ENCODE measurements around the gene PSME2. TPM values are rescaled to one million over a fixed set of nuclear protein-coding genes. Genes with fewer than 3 reads are reported as not detected.

Gene PSME2
- total RNA-seq, 1 experiment from 2014 or later = 204 TPM

DNA sequence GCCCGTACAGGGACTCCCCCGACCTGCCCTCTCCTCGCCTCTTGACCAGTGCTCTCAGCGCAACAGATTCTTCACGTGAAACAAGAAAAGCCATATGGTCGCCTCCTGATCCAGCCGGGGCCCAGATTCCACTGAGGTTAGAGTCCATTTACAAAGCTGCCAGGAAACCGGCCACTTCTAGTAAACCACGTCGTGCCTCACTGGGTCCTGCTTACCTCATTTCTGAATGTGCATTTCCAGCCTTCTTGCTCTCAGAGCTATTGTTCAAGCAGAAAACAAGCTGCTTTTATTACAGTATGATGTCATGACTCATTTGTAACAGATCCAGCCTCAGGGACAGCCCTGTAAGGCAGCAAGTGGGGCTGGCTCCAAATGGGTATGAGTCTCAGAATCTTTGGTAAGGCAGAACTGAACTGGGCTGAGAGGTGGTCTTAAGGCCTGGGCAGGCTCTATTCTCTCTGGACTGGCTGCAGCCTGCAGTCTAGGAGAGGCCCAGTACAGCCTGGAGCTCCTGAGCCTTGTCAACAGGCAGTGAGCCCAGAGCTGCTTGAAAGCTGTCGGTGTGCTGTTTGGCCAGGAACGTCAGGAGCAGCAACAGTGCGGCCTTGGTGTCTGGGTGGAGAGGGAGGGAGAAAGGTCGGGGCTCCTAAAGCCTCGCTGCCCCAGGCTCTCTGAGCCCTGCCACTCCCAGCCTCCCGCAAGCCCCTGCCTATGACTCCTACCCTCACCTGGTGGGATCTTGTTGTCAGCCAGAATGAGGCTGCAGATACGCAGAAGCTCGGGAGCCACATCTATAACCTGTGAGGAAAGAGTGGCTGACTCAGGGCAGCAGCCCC lies 33.8 kb upstream of the PSME2 start:
- DNase-seq (ENCODE audit: extremely low read depth, low read depth) = no peak

DNA sequence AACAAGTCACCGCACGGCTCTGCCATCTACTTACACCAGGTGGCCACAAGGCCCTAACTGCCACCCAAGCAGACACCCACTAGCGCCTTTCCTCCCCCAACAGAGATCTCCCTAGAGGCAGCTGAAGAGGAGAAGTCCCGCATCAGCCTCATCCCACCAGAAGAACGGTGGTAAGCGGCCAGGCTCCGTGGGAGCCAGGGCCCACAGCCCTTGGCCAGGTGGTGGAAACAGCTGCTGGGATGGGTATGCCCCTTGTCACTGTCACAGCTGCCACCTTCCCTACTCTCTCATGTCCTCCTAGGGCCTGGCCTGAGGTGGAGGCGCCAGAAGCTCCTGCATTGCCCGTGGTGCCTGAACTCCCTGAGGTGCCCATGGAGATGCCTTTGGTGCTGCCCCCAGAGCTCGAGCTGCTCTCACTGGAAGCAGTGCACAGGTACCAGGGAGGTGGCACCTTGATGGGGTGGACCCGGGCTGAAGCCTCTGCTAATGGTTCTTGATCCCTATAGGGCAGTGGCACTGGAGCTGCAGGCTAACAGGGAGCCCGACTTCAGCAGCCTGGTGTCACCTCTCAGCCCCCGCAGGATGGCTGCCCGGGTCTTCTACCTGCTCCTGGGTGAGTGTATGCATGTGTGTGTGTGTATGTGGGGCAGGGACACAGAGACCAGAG lies 33.0 kb upstream of the PSME2 start:
- DNase-seq (ENCODE audit: extremely low read depth, low read depth) = no peak

GRCh38 chr14:24178399-24179178 lies 32.2 kb upstream of the PSME2 start:
- no peak for DNase-seq (ENCODE audit: extremely low read depth, low read depth)

DNA sequence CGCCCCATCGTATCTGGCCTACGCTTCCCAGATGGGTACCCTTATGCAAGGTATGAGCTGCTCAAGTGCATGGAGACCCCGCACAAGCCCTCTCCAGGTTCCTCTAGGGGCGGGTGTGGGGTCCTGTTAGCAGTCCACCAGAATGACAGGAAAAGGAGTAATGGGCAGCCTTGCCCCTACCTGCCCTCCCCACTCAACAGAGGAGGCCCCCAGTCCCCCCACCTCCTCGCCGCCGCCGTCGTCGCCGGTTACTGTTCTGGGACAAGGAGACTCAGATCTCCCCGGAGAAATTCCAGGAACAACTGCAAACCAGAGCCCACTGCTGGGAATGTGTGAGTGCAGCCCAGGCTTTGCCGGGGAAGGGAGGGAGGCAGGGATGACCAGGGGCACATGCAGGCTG lies 31.5 kb upstream of the PSME2 start:
- DNase-seq (ENCODE audit: extremely low read depth, low read depth) = no peak

GRCh38 chr14:24177041-24177825 lies 30.8 kb upstream of the PSME2 start:
- DNase-seq (ENCODE audit: extremely low read depth, low read depth) = no peak

DNA sequence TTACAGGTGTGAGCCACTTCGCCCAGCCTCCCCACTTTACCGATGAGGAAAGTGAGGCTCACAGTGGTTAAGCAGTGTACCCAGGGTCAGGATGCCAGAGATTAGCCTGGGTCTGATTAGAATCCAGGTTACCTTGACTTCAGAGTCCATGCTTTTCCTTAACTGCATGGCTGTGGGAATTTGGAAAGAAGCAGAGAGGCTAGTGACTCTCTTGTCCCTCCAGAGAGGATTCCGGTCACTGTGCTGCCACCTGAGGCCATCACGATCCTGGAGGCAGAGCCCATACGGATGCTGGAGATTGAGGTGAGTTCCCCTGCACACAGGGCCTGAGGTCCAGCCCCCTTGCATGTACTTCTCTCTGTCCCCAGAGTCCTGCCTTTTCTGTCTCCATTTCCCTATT lies 30.2 kb upstream of the PSME2 start:
- DNase-seq (ENCODE audit: extremely low read depth, low read depth) = no peak

DNA sequence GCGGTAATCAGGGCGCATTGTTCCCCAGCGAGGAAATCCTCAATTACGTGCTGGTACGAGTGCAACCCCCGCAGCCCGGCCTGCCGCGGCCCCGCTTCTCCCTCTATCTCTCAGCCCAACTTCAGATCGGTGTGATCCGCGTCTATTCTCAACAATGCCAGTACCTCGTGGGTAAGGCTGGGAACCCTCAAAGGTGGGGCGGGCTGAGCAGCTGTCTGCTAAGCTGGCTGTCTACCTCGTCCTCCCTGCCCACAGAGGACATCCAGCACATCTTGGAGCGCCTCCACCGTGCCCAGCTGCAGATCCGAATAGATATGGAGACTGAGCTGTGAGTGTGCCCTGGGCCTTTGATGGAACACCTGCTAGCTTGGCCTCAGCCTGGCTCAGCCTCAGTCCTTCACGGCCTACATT lies 26.5 kb upstream of the PSME2 start:
- no peak for DNase-seq (ENCODE audit: extremely low read depth, low read depth)

DNA sequence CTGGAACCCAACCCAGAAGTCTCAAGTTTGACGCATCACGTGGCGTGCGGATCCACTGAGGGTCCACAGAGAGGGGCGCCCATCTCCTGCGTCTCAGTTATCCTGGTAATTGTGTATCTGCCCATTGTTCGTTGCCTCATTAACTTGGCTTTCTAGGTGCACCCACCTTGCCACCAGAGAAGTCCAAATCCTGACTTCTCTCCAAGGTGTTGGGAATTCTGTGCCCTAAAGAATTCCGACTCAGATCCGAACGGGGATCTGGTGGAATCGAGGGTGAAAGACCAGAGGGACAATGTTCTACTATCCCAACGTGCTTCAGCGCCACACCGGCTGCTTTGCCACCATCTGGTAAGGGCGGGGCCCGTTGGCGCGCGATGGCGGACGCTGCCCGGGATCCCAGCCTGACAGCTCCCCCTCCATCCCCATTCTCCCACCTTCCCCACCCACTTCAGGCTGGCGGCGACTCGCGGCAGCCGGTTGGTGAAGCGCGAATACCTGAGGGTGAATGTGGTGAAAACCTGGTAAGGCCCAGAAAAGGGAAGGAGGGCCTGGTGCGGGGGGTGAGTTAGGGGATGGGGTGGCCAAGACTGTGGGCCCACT lies 26.0 kb upstream of the PSME2 start:
- DNase-seq (ENCODE audit: extremely low read depth, low read depth) = no peak

- no peak for DNase-seq (ENCODE audit: extremely low read depth, low read depth)
These were observed 25.2 kb upstream of the PSME2 start, which contains the start of gene REC8 for GRCh38 chr14:24171422-24172260. Gene REC8, plus strand, starts transcription at chr14:24172080. Its CDS starts 473 bp downstream, at chr14:24172553.

DNA sequence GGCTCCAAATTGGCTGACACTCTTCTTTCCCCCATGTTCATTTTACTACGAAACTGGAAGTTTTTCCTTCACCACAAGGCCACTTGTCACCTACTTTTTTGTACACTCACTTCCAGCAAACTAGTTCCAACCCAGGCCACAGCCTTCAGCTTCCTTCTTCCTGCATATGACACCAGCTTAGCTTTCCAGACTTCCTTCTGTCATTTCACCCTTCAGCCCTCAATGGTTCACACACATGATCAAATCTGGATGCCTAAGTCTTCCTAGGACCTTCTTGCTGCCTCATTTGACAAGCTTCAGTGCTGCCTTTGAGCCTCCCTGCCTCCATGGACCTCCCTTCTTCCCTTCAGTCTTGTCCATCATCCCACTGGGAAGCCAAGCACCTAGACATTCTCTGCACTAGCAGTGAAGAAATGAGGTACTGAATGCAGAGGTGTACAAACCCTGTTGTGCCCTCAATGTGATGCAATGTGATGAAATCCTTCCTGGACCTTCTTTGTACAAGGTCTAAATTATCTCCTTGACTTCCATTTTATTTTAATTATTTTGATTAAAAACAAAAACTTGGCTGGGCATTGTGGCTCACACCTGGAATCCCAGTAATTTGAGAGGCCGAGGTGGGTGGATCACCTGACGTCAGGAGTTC lies 21.2 kb upstream of the PSME2 start:
- peak; percentile 22 for DNase-seq (ENCODE audit: extremely low read depth, low read depth)

GRCh38 chr14:24165785-24166184 lies 19.4 kb upstream of the PSME2 start:
- DNase-seq (ENCODE audit: extremely low read depth, low read depth) = no peak

DNA sequence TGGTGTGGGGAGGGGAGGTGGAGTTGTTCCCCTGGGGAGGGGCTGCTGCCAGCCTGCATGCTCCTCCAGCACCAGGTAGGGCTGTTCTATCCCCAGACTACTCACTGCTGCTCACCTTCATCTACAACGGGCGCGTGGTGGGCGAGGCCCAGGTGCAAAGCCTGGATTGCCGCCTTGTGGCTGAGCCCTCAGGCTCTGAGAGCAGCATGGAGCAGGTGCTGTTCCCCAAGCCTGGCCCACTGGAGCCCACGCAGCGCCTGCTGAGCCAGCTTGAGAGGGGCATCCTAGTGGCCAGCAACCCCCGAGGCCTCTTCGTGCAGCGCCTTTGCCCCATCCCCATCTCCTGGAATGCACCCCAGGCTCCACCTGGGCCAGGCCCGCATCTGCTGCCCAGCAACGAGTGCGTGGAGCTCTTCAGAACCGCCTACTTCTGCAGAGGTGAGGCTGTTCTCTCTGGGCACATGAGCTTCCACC lies 18.1 kb upstream of the PSME2 start:
- no peak for DNase-seq (ENCODE audit: extremely low read depth, low read depth)

- DNase-seq (ENCODE audit: extremely low read depth, low read depth) = no peak
These were observed 15.7 kb upstream of the PSME2 start for GRCh38 chr14:24162093-24162492.

DNA sequence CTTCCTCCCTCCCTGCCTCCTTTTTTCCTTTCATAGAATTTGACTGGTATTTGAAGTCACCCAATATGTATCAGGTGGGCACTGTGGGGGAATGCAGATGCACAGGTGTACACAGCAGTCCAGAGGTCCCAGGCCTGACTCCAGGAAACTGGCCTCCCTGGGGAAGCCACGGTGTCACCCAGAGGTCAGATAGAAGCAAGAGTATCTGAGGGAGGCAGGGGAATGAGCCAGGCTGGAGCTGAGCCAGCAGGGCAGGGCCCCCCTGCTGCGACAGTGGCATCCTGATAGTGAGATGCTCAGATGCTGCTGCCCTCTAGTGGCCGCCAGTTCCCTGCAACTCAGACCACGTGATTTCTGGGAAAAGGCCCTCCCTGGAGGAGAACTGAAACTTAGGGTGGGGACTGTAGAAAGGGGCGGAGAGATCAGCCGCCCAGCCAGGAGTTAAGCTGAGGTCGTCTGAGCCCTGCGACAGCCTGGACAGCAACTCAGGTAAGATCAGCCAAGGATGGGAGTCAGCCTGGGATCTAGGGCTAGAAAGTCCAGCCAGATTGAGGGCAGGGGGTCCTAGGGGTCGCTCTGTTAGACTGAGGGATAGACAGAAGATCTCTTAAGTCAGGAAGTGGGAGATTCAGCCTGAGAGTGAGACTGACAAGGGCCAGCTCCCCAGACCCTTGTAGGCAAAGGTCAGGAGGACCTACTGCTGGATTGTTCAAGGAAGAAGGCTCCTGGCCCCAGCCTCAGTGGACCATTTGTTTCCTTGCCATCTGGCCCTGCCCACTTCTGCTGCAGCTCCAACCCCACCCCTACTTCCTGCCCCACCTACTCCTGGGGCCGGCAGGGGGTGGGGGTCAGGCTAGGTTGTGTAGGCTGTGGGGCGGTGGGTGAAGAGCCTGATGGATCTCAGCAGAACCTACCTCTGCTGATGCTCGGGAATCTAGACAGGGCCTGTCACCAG lies 14.7 kb upstream of the PSME2 start, which contains the start of gene IRF9:
Gene IRF9, plus strand, starts transcription at position 416 of the 955 bp plus-strand sequence. CDS start 880 bp downstream, outside the sequence.
- DNase-seq (ENCODE audit: extremely low read depth, low read depth) = peak; percentile 95

DNA sequence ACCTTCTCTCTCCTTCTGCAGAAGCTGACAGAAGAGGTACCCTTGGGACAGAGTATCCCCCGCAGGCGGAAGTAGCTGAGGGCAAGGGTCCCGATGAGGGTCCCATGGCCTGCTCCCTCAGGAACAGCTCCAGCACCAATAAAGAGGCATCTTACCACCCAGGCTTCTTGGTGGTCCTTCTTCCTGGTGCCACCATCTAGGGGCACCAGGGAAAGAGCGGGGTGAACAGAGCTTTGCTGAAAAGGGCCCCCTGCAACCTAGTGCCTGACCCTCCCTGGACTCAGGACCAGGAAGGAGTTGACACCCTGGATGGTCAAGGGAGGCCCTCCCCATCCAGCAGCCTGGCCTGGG lies 14.1 kb upstream of the PSME2 start:
- no peak for DNase-seq (ENCODE audit: extremely low read depth, low read depth)

DNA sequence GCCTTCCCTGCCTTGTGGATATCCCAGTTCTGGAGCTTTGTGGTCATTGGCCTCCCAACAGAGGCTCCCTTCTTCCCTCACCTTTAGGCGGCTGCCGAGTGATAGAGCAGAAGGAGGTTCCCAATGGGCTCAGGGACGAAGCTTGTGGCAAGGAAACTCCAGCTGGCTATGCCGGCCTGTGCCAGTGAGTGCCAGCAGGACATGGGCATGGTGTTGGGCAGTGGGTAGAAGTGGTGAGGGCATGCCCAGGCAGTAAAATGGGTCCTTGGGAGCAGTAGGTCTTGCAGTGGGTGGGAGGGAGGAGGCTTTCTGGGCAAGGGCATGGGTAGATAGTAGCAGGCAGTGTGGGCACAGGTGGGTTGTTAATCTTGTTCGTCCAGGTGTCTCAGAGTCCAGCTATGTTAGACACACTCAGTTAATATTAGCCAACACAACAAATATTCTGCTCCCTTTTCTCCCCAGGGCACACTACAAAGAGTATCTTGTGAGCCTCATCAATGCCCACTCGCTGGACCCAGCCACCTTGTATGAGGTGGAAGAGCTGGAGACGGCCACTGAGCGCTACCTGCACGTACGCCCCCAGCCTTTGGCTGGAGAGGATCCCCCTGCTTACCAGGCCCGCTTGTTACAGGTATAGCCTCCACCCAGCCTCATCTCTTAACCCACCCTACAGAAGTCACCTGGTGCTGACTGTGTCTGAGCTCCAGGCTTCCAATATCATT lies 13.5 kb upstream of the PSME2 start:
- no peak for DNase-seq (ENCODE audit: extremely low read depth, low read depth)

DNA sequence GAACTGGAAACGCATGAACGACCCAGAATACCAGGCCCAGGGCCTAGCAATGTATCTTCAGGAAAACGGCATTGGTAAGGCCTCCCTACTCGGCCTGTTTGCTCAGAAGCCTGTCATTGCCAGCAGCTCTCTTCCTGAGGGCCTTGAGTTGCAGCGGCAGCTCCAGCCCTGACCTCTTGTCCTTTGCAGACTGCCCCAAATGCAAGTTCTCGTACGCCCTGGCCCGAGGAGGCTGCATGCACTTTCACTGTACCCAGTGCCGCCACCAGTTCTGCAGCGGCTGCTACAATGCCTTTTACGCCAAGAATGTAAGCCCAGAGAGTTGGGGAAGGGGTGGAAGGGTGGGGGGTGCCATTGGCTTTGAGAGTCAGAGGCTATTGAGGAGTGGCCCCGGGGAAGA lies 10.9 kb upstream of the PSME2 start:
- no peak for DNase-seq (ENCODE audit: extremely low read depth, low read depth)
